ENCODE results near the gene HSPA1B. TPM values are rescaled to one million over a fixed set of nuclear protein-coding genes. Genes with fewer than 3 reads are reported as not detected.

HSPA1B gene
- polyA plus RNA-seq, 3 donors from 2014 or later, result 1.5 to 3.2 (median 1.9) TPM

- H3K27me3 Mint-ChIP-seq (ENCODE audit: low read depth in 3 of 3), result peaks cover 2 to 5% (median 4%) of the 10 kb centered on the region in 3 donors
- no peak for DNase-seq
- H3K9me3 Mint-ChIP-seq, result no peaks in the 10 kb centered on the region
- H3K36me3 Mint-ChIP-seq, result peaks cover 6 to 21% (median 11%) of the 10 kb centered on the region in 3 donors
- no peak overlapping the region for H3K4me3 Mint-ChIP-seq
- H3K4me1 Mint-ChIP-seq, result no peaks in the 10 kb centered on the region
- H3K27ac Mint-ChIP-seq, result no peak overlapping the region
These were observed 49.6 kb downstream of the HSPA1B start for GRCh38 chr6:31877125-31877650.

GRCh38 chr6:31877651-31878161 lies 50.2 kb downstream of the HSPA1B start:
- no peaks in the 10 kb centered on the region for H3K4me1 Mint-ChIP-seq
- no peak overlapping the region for H3K4me3 Mint-ChIP-seq
- peaks cover 6 to 25% (median 11%) of the 10 kb centered on the region in 3 donors for H3K36me3 Mint-ChIP-seq
- H3K27ac Mint-ChIP-seq, result no peak overlapping the region
- peaks cover 2 to 5% (median 4%) of the 10 kb centered on the region in 3 donors for H3K27me3 Mint-ChIP-seq (ENCODE audit: low read depth in 3 of 3)
- no peaks in the 10 kb centered on the region for H3K9me3 Mint-ChIP-seq
- no peak for DNase-seq

GRCh38 chr6:31878222-31878621 lies 50.7 kb downstream of the HSPA1B start:
- no peaks in the 10 kb centered on the region for H3K4me1 Mint-ChIP-seq
- H3K36me3 Mint-ChIP-seq, result peaks cover 6 to 25% (median 11%) of the 10 kb centered on the region in 3 donors
- no peaks in the 10 kb centered on the region for H3K9me3 Mint-ChIP-seq
- no peak overlapping the region for H3K27ac Mint-ChIP-seq
- H3K27me3 Mint-ChIP-seq (ENCODE audit: low read depth in 3 of 3), result peaks cover 2 to 5% (median 4%) of the 10 kb centered on the region in 3 donors
- no peak overlapping the region for H3K4me3 Mint-ChIP-seq
- DNase-seq, result no peak

GRCh38 chr6:31878726-31879125 lies 51.2 kb downstream of the HSPA1B start, which contains the start of gene SLC44A4:
TSS of gene SLC44A4 (minus strand) at chr6:31878997. CDS start at chr6:31878980, 17 bp downstream.
- Mint-ChIP-seq H3K27ac (no peak within 1 kb of the TSS), H3K27me3 (ENCODE audit: low read depth in 3 of 3) (peaks cover 2 to 5% (median 4%) of the 10 kb centered on the region in 3 donors), H3K9me3 (no peaks in the 10 kb centered on the region), H3K36me3 (peaks cover 6 to 25% (median 11%) of the 10 kb centered on the region in 3 donors), H3K4me3 (no peak within 1 kb of the TSS), H3K4me1 (no peaks in the 10 kb centered on the region)
- no peak for DNase-seq

GRCh38 chr6:31879143-31879542 lies 51.6 kb downstream of the HSPA1B start:
- H3K27ac Mint-ChIP-seq, result no peak overlapping the region
- no peak for DNase-seq
- no peaks in the 10 kb centered on the region for H3K9me3 Mint-ChIP-seq
- peaks cover 2 to 5% (median 4%) of the 10 kb centered on the region in 3 donors for H3K27me3 Mint-ChIP-seq (ENCODE audit: low read depth in 3 of 3)
- no peak overlapping the region for H3K4me3 Mint-ChIP-seq
- H3K4me1 Mint-ChIP-seq, result no peaks in the 10 kb centered on the region
- peaks cover 6 to 25% (median 11%) of the 10 kb centered on the region in 3 donors for H3K36me3 Mint-ChIP-seq

Other genes starting within 250 kb of the HSPA1B start
- gene LTB, start 245.3 kb upstream of the HSPA1B start, polyA plus RNA-seq, result 100 to 1,000 TPM; 132 to 137 (median 133) TPM
- gene LST1, start 241.5 kb upstream of the HSPA1B start, polyA plus RNA-seq, result 10 to 100 TPM; 20.3 to 44.8 (median 42.3) TPM
- 100 to 1,000 TPM; 393 to 414 (median 409) TPM for gene NCR3, start 234.7 kb upstream of the HSPA1B start, polyA plus RNA-seq
- 10 to 100 TPM in 2 of 3 donors, 1 to 10 TPM in 1; 6.6 to 44.1 (median 40.3) TPM for gene AIF1, start 212.5 kb upstream of the HSPA1B start, polyA plus RNA-seq
- gene PRRC2A, start 207.0 kb upstream of the HSPA1B start, polyA plus RNA-seq, result 10 to 100 TPM in 1 of 3 donors, 1 to 10 TPM in 1, not detected in 1; 2.3 to 13.4 TPM
- 10 to 100 TPM in 2 of 3 donors, 1 to 10 TPM in 1; 8.5 to 22.7 (median 16.2) TPM for gene BAG6, start 175.1 kb upstream of the HSPA1B start, polyA plus RNA-seq
- 1 to 10 TPM; 1.8 to 5.7 (median 3.9) TPM for gene APOM, start 171.8 kb upstream of the HSPA1B start, polyA plus RNA-seq
- gene C6orf47, start 167.0 kb upstream of the HSPA1B start, polyA plus RNA-seq, result 10 to 100 TPM; 23.6 to 41.6 (median 26.3) TPM
- 10 to 100 TPM; 17.2 to 29.3 (median 22.9) TPM for gene GPANK1, start 162.7 kb upstream of the HSPA1B start, polyA plus RNA-seq
- 100 to 1,000 TPM; 253 to 291 (median 289) TPM for gene CSNK2B, start 161.7 kb upstream of the HSPA1B start, polyA plus RNA-seq
- gene LY6G5B, start 157.8 kb upstream of the HSPA1B start, polyA plus RNA-seq, result 1 to 10 TPM in 1 of 3 donors, under 1 TPM in 2; 0.44 to 1.8 (median 0.47) TPM
- 1 to 10 TPM; 4.6 to 9.7 (median 6.1) TPM for gene LY6G5C, start 146.7 kb upstream of the HSPA1B start, polyA plus RNA-seq
- gene ABHD16A, start 124.4 kb upstream of the HSPA1B start, polyA plus RNA-seq, result 10 to 100 TPM; 43.6 to 53.7 (median 47.0) TPM
- gene LY6G6F, start 120.9 kb upstream of the HSPA1B start, polyA plus RNA-seq, result 1 to 10 TPM in 1 of 3 donors, not detected in 2; 2.5 TPM
- not detected for gene LY6G6D, start 112.4 kb upstream of the HSPA1B start, polyA plus RNA-seq
- gene LY6G6C, start 106.0 kb upstream of the HSPA1B start, polyA plus RNA-seq, result not detected
- gene MPIG6B, start 104.4 kb upstream of the HSPA1B start, polyA plus RNA-seq, result 10 to 100 TPM in 1 of 3 donors, 1 to 10 TPM in 2; 2.6 to 10.9 (median 6.3) TPM
- gene DDAH2, start 98.4 kb upstream of the HSPA1B start, polyA plus RNA-seq, result 100 to 1,000 TPM in 1 of 3 donors, 10 to 100 TPM in 2; 58.5 to 112 (median 74.9) TPM
- 1,000 to 10,000 TPM; 1,179 to 1,674 (median 1,350) TPM for gene CLIC1, start 91.2 kb upstream of the HSPA1B start, polyA plus RNA-seq
- gene MSH5, start 87.7 kb upstream of the HSPA1B start, polyA plus RNA-seq, result 1 to 10 TPM in 2 of 3 donors, not detected in 1; 2.1 to 2.5 TPM
- gene SAPCD1, start 65.1 kb upstream of the HSPA1B start, polyA plus RNA-seq, result not detected
- gene VWA7, start 50.4 kb upstream of the HSPA1B start, polyA plus RNA-seq, result 1 to 10 TPM in 1 of 3 donors, under 1 TPM in 2; 0.21 to 1.8 (median 0.93) TPM
- gene VARS1, start 32.0 kb upstream of the HSPA1B start, polyA plus RNA-seq, result 10 to 100 TPM; 26.5 to 44.6 (median 28.8) TPM
- gene LSM2, start 20.8 kb upstream of the HSPA1B start, polyA plus RNA-seq, result 10 to 100 TPM; 77.7 to 97.1 (median 94.6) TPM
- gene HSPA1L, start 12.5 kb upstream of the HSPA1B start, polyA plus RNA-seq, result 1 to 10 TPM in 2 of 3 donors, under 1 TPM in 1; 0.70 to 3.8 (median 2.4) TPM
- gene HSPA1A, start 12.2 kb upstream of the HSPA1B start, polyA plus RNA-seq, result 10 to 100 TPM in 2 of 3 donors, 1 to 10 TPM in 1; 9.7 to 81.3 (median 22.5) TPM
- gene NEU1, start 35.1 kb downstream of the HSPA1B start, polyA plus RNA-seq, result 10 to 100 TPM; 37.5 to 44.9 (median 40.5) TPM
- not detected for gene SLC44A4, start 51.3 kb downstream of the HSPA1B start, polyA plus RNA-seq
- gene EHMT2, start 70.0 kb downstream of the HSPA1B start, polyA plus RNA-seq, result 10 to 100 TPM; 18.8 to 52.1 (median 21.5) TPM
- not detected for gene ZBTB12, start 74.3 kb downstream of the HSPA1B start, polyA plus RNA-seq
- gene C2, start 100.0 kb downstream of the HSPA1B start, polyA plus RNA-seq, result under 1 TPM in 1 of 3 donors, not detected in 2; 0.74 TPM
- gene CFB, start 118.4 kb downstream of the HSPA1B start, polyA plus RNA-seq, result under 1 TPM in 1 of 3 donors, not detected in 2; 0.27 TPM
- gene NELFE, start 131.2 kb downstream of the HSPA1B start, polyA plus RNA-seq, result 10 to 100 TPM; 73.3 to 84.6 (median 76.9) TPM
- gene SKIC2, start 131.4 kb downstream of the HSPA1B start, polyA plus RNA-seq, result 10 to 100 TPM; 14.1 to 20.6 (median 19.3) TPM
- gene DXO, start 144.4 kb downstream of the HSPA1B start, polyA plus RNA-seq, result 10 to 100 TPM in 2 of 3 donors, 1 to 10 TPM in 1; 9.2 to 19.5 (median 17.2) TPM
- not detected for gene C4A, start 154.3 kb downstream of the HSPA1B start, polyA plus RNA-seq
- gene C4B, start 187.1 kb downstream of the HSPA1B start, polyA plus RNA-seq, result under 1 TPM in 1 of 3 donors, not detected in 2; 0.67 TPM
- under 1 TPM in 1 of 3 donors, not detected in 2; 0.10 TPM for gene CYP21A2, start 210.7 kb downstream of the HSPA1B start, polyA plus RNA-seq

Measured in immature natural killer cell (primary cell).